ENCODE results near the gene PCDHB10.
"Not testable (repeated sequence)": the region's sequence is repeated elsewhere in the genome, so short reads cannot be mapped to it uniquely, and the experiment has no call there.

PCDHB10 gene

GRCh38 chr5:141192110-141192725, at the start of gene PCDHB10:
TSS of gene PCDHB10 (plus strand) at chr5:141192353. CDS start at chr5:141192553, 200 bp downstream.
- no peak for DNase-seq

- DNase-seq, result no peak
Measured at GRCh38 chr5:141149812-141150211, 42.3 kb upstream of the PCDHB10 start, which contains the start of gene PCDHB6. TSS of gene PCDHB6 (plus strand) at chr5:141150057. CDS start at chr5:141150258, 201 bp downstream.

GRCh38 chr5:141150224-141150992, 41.7 kb upstream of the PCDHB10 start:
- DNase-seq, result no peak

GRCh38 chr5:141150993-141151325, 41.2 kb upstream of the PCDHB10 start:
- DNase-seq, result no peak

- not testable (repeated sequence) for DNase-seq
Measured at GRCh38 chr5:141151632-141152031, 40.5 kb upstream of the PCDHB10 start.

- DNase-seq, result not testable (repeated sequence)
Measured at GRCh38 chr5:141152096-141152495, 40.1 kb upstream of the PCDHB10 start.

GRCh38 chr5:141155540-141156374, 36.4 kb upstream of the PCDHB10 start:
- DNase-seq, result no peak

- DNase-seq, result not testable (repeated sequence)
Measured at GRCh38 chr5:141157356-141157755, 34.8 kb upstream of the PCDHB10 start.

- not testable (repeated sequence) for DNase-seq
Measured at GRCh38 chr5:141157901-141158300, 34.3 kb upstream of the PCDHB10 start.

- no peak for DNase-seq
Measured at GRCh38 chr5:141172381-141173204, 19.6 kb upstream of the PCDHB10 start, which contains the start of gene PCDHB7. TSS of gene PCDHB7 (plus strand) at chr5:141172644. CDS start at chr5:141172836, 192 bp downstream.

GRCh38 chr5:141174291-141175104, 17.7 kb upstream of the PCDHB10 start:
- not testable (repeated sequence) for DNase-seq

- DNase-seq, result no peak
Measured at GRCh38 chr5:141175933-141176332, 16.2 kb upstream of the PCDHB10 start.

- not testable (repeated sequence) for DNase-seq
Measured at GRCh38 chr5:141177577-141178191, 14.5 kb upstream of the PCDHB10 start, which contains the start of gene PCDHB8. TSS of gene PCDHB8 (plus strand) at chr5:141177790. CDS start at chr5:141178035, 245 bp downstream.

- DNase-seq, result not testable (repeated sequence)
Measured at GRCh38 chr5:141179371-141179770, 12.8 kb upstream of the PCDHB10 start.

GRCh38 chr5:141179876-141180275, 12.3 kb upstream of the PCDHB10 start:
- DNase-seq, result not testable (repeated sequence)

GRCh38 chr5:141180313-141180712, 11.8 kb upstream of the PCDHB10 start:
- DNase-seq, result no peak

- DNase-seq, result no peak
Measured at GRCh38 chr5:141182248-141182647, 9.9 kb upstream of the PCDHB10 start, which contains the start of gene PCDHB16. TSS of gene PCDHB16 (plus strand) at chr5:141182387. CDS start at chr5:141182560, 173 bp downstream.

GRCh38 chr5:141184117-141184855, 7.9 kb upstream of the PCDHB10 start:
- DNase-seq, result not testable (repeated sequence)

GRCh38 chr5:141186897-141187512, 5.1 kb upstream of the PCDHB10 start, which contains the start of gene PCDHB9:
TSS of gene PCDHB9 (plus strand) at chr5:141187161. CDS start at chr5:141187319, 158 bp downstream.
- no peak for DNase-seq
